ENCODE measurements around the gene RNF123. TPM values are rescaled to one million over a fixed set of nuclear protein-coding genes. Genes with fewer than 3 reads are reported as not detected.

RNF123 gene
- total and polyA plus RNA-seq, 4 donors, result 34.3 to 104 (median 40.2) TPM

- TF ChIP-seq HNF4A (conservative IDR thresholded peaks at IDR 0.05), result no peak
- TF ChIP-seq RXRA (IDR thresholded peaks at IDR 0.05), result no peak
- TF ChIP-seq ATF3 (IDR thresholded peaks at IDR 0.05), result no peak
- no peak for TF ChIP-seq JUND (IDR thresholded peaks at IDR 0.05)
- TF ChIP-seq EGR1 (IDR thresholded peaks at IDR 0.05; ENCODE audit: low read depth in 2 of 2), result no peak
- TF ChIP-seq FOXA1 (IDR thresholded peaks at IDR 0.05), result no peak
- TF ChIP-seq, protein P1, sequence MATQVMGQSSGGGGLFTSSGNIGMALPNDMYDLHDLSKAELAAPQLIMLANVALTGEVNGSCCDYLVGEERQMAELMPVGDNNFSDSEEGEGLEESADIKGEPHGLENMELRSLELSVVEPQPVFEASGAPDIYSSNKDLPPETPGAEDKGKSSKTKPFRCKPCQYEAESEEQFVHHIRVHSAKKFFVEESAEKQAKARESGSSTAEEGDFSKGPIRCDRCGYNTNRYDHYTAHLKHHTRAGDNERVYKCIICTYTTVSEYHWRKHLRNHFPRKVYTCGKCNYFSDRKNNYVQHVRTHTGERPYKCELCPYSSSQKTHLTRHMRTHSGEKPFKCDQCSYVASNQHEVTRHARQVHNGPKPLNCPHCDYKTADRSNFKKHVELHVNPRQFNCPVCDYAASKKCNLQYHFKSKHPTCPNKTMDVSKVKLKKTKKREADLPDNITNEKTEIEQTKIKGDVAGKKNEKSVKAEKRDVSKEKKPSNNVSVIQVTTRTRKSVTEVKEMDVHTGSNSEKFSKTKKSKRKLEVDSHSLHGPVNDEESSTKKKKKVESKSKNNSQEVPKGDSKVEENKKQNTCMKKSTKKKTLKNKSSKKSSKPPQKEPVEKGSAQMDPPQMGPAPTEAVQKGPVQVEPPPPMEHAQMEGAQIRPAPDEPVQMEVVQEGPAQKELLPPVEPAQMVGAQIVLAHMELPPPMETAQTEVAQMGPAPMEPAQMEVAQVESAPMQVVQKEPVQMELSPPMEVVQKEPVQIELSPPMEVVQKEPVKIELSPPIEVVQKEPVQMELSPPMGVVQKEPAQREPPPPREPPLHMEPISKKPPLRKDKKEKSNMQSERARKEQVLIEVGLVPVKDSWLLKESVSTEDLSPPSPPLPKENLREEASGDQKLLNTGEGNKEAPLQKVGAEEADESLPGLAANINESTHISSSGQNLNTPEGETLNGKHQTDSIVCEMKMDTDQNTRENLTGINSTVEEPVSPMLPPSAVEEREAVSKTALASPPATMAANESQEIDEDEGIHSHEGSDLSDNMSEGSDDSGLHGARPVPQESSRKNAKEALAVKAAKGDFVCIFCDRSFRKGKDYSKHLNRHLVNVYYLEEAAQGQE (IDR thresholded peaks at IDR 0.05), result no peak
- no peak for TF ChIP-seq FOXA2 (IDR thresholded peaks at IDR 0.05)
- no peak for TF ChIP-seq NR2F2 (IDR thresholded peaks at IDR 0.05)
- TF ChIP-seq, protein P2, sequence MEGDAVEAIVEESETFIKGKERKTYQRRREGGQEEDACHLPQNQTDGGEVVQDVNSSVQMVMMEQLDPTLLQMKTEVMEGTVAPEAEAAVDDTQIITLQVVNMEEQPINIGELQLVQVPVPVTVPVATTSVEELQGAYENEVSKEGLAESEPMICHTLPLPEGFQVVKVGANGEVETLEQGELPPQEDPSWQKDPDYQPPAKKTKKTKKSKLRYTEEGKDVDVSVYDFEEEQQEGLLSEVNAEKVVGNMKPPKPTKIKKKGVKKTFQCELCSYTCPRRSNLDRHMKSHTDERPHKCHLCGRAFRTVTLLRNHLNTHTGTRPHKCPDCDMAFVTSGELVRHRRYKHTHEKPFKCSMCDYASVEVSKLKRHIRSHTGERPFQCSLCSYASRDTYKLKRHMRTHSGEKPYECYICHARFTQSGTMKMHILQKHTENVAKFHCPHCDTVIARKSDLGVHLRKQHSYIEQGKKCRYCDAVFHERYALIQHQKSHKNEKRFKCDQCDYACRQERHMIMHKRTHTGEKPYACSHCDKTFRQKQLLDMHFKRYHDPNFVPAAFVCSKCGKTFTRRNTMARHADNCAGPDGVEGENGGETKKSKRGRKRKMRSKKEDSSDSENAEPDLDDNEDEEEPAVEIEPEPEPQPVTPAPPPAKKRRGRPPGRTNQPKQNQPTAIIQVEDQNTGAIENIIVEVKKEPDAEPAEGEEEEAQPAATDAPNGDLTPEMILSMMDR (IDR thresholded peaks at IDR 0.05; ENCODE audit: low read depth, low read length, missing input control), result no peak
- TF ChIP-seq, protein P3, sequence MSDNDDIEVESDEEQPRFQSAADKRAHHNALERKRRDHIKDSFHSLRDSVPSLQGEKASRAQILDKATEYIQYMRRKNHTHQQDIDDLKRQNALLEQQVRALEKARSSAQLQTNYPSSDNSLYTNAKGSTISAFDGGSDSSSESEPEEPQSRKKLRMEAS (IDR thresholded peaks at IDR 0.05), result no peak
- TF ChIP-seq HNF4G (IDR thresholded peaks at IDR 0.05), result no peak
- no peak for TF ChIP-seq GABPA (IDR thresholded peaks at IDR 0.05 in 1 of 2, conservative IDR thresholded peaks at IDR 0.05 in 1 of 2)
- no peaks in the 10 kb centered on the region for H3K9me3 ChIP-seq (ENCODE audit: control insufficient read depth in 4 of 4, low read length in 3 of 4)
- DNase-seq (ENCODE audit: low spot score), result no peak
- H3K9ac ChIP-seq (ENCODE audit: low read depth in 1 of 2, low read length in 2 of 2), result no peak overlapping the region
- peaks cover 6 to 63% (median 25%) of the 10 kb centered on the region in 4 donors for H3K36me3 ChIP-seq (ENCODE audit: control insufficient read depth in 4 of 4, insufficient read depth in 3 of 4, low read depth in 1 of 4, low read length in 3 of 4)
- 95% methylated on average over 25 of the region's 25 CpGs for WGBS
- peaks cover 0 to 2% (median under 1%) of the 10 kb centered on the region in 4 donors for H3K4me1 ChIP-seq (ENCODE audit: control insufficient read depth in 4 of 4, insufficient read depth in 4 of 4, low read length in 3 of 4)
- no peak overlapping the region for H3K4me3 ChIP-seq (ENCODE audit: low read depth in 1 of 3, low read length in 3 of 3)
- no peaks in the 10 kb centered on the region for H3K27me3 ChIP-seq (ENCODE audit: control insufficient read depth in 4 of 4, insufficient read depth in 4 of 4, low read length in 3 of 4)
- H3K27ac ChIP-seq (ENCODE audit: low read depth in 1 of 2, low read length in 2 of 2), result no peak overlapping the region
Observed at GRCh38 chr3:49713336-49714105, 24.2 kb downstream of the RNF123 start.

GRCh38 chr3:49714728-49715550 lies 25.6 kb downstream of the RNF123 start:
- Histone ChIP-seq H3K9me3 (ENCODE audit: control insufficient read depth in 4 of 4, low read length in 3 of 4) (no peaks in the 10 kb centered on the region), H3K4me1 (ENCODE audit: control insufficient read depth in 4 of 4, insufficient read depth in 4 of 4, low read length in 3 of 4) (peaks cover 2 to 14% (median 7%) of the 10 kb centered on the region in 4 donors), H3K9ac (ENCODE audit: low read depth in 1 of 2, low read length in 2 of 2) (no peak overlapping the region), H3K36me3 (ENCODE audit: control insufficient read depth in 4 of 4, insufficient read depth in 3 of 4, low read depth in 1 of 4, low read length in 3 of 4) (peaks cover 6 to 62% (median 25%) of the 10 kb centered on the region in 4 donors), H3K4me3 (ENCODE audit: low read depth in 1 of 3, low read length in 3 of 3) (no peak overlapping the region), H3K27ac (ENCODE audit: low read depth in 1 of 2, low read length in 2 of 2) (no peak overlapping the region), H3K27me3 (ENCODE audit: control insufficient read depth in 4 of 4, insufficient read depth in 4 of 4, low read length in 3 of 4) (no peaks in the 10 kb centered on the region)
- WGBS, result 90% methylated on average over 13 of the region's 13 CpGs
- TF ChIP-seq RXRA (IDR thresholded peaks at IDR 0.05) (no peak), SP1 (IDR thresholded peaks at IDR 0.05) (no peak), GABPA (IDR thresholded peaks at IDR 0.05 in 1 of 2, conservative IDR thresholded peaks at IDR 0.05 in 1 of 2) (no peak), YY1 (IDR thresholded peaks at IDR 0.05) (no peak)
- no peak for DNase-seq (ENCODE audit: low spot score)
